Measurements from ENCODE around the gene NADK. TPM values are rescaled to one million over a fixed set of nuclear protein-coding genes. Genes with fewer than 3 reads are reported as not detected.
A peak's percentile ranks its signal among the peaks of the same experiment; 100 is the strongest.
"Not testable (repeated sequence)": the region's sequence is repeated elsewhere in the genome, so short reads cannot be mapped to it uniquely, and the experiment has no call there.

The NADK gene
- total and polyA plus RNA-seq, 2 experiments from 2014 or later: 43.0 to 43.1 TPM

DNA sequence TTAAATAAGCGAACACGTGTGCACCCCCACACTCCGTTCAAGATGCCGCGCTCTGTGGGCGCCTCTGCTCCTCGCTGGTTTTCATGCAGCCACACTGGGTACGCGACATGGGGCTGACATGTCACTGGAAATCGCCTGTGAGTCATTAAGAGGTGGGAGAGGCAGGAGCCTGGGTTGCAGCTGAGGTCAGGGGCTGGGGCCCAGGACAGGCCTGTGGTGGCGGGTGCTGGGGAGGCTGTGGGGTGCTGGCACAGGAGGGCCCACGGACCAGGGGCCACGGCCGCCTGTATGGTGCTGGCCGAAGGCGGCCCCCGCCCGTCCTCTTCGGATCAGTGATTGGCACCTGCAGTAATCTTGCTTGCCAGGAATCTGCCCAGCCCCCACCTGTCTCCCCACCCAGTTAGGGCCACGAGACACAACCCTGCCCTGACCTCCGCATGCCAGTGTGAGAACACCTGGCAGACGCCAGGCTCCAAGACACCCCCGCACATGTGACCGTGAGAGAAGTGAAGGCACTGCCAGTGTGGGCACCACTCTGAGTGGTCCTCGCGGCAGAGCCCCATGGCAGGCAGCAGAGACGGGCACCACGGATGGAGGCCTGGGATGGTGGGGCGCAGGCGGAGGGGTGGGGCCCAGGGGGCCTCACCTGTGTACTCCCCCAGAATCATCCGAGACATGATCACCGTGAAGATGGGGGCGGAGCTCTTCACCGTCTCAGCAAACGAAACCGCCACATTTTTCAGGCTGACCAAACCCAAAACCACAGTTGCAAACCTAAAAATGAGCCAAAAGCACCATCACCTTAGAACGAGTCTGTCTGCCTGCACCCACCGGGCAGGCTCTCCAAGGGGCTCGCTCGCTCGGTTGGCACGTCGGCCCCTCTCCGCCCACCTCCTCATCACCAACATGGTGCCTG is 40.3 kb downstream of the NADK start:
- H3K27ac ChIP-seq; H3F3A ChIP-seq (ENCODE audit: insufficient read depth); H3K9me2 ChIP-seq (ENCODE audit: insufficient read depth); H3K36me3 ChIP-seq (ENCODE audit: low read depth); H3K27me3 ChIP-seq (replicated peaks; ENCODE audit: insufficient read depth); H3K9me3 ChIP-seq (ENCODE audit: low read depth); DNase-seq; H3K4me3 ChIP-seq; in situ Hi-C loops (cut with MboI); H3K9ac ChIP-seq; H4K20me1 ChIP-seq (ENCODE audit: insufficient read depth); H3K4me2 ChIP-seq (ENCODE audit: unreplicated experiment); H2AFZ ChIP-seq; H3K4me1 ChIP-seq (ENCODE audit: insufficient read depth): not testable (repeated sequence)
- H3K79me2 ChIP-seq (ENCODE audit: insufficient read depth): peaks cover 17% of the 10 kb centered on the region
- 94 to 97% methylated on average over 18 to 19 of the region's 44 CpGs for WGBS, 2 experiments (ENCODE audit: low coverage in 1 of 2, low lambda C conversion rate in 2 of 2, missing lambda C conversion rate in 2 of 2)

DNA sequence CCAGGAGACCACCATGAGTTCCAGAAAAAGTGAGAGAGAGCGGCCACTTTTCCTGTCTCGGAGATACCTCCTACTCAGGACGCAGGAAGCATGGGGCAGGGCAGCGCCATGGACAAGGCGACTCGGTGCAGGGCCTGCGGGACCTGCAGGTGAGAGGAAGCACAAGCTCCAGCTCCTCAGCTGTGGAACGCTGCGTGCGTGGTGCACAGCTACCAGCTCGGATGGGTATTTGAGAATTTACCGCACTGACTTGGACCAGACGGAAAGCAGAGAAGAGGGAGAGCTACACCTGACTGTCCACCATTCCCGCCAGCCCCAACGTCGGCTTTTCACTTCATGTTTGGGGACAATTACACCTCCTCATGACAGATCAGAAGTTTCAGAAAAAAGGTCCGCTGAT is 45.9 kb downstream of the NADK start:
- Histone ChIP-seq H2AFZ (no peak overlapping the region), H3K4me1 (ENCODE audit: insufficient read depth) (peaks cover 9% of the 10 kb centered on the region), H3K9me3 (ENCODE audit: low read depth) (no peaks in the 10 kb centered on the region), H3K4me2 (ENCODE audit: unreplicated experiment) (no peak overlapping the region), H4K20me1 (ENCODE audit: insufficient read depth) (no peaks in the 10 kb centered on the region), H3K4me3 (no peak overlapping the region), H3K36me3 (ENCODE audit: low read depth) (no peaks in the 10 kb centered on the region), H3K27me3 (replicated peaks; ENCODE audit: insufficient read depth) (no peaks in the 10 kb centered on the region), H3F3A (ENCODE audit: insufficient read depth) (peaks cover 7% of the 10 kb centered on the region; the same call in 1 of the 2 replicates), H3K27ac (no peak overlapping the region), H3K9ac (no peak overlapping the region), H3K79me2 (ENCODE audit: insufficient read depth) (no peaks in the 10 kb centered on the region), H3K9me2 (ENCODE audit: insufficient read depth) (no peaks in the 10 kb centered on the region)
- in situ Hi-C loops (cut with MboI): no loop called here
- DNase-seq: no peak
- WGBS, 2 experiments (ENCODE audit: low coverage in 1 of 2, low lambda C conversion rate in 2 of 2, missing lambda C conversion rate in 2 of 2): 88% methylated on average over 17 of the region's 17 CpGs
- no peak for TF ChIP-seq EZH2phosphoT487 (IDR thresholded peaks at IDR 0.05; ENCODE audit: insufficient read depth, low read depth)
- TF ChIP-seq EZH2 (IDR thresholded peaks at IDR 0.05; ENCODE audit: insufficient read depth, poor library complexity, severe bottlenecking): no peak

DNA sequence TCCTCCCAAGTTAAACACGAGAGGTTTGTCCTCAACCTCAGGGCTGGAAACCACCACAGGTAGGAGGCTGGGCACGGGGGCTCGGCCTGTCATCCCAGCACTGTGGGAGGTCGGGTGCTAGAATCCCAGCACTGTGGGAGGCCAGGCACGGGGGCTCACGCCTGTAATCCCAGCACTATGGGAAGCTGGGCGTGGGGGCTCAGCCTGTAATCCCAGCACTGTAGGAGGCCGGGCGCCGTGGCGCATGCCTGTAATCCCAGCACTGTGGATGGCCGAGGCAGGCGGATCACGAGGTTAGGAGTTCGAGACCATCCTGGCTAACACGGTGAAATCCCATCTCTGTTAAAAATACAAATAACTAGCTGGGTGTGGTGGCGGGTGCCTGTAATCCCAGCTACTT is 47.4 kb downstream of the NADK start:
- H3K27me3 ChIP-seq (replicated peaks; ENCODE audit: insufficient read depth): no peaks in the 10 kb centered on the region
- no peak overlapping the region for H3K27ac ChIP-seq
- no peak for DNase-seq
- H3K79me2 ChIP-seq (ENCODE audit: insufficient read depth): no peaks in the 10 kb centered on the region
- 85 to 89% methylated on average over 17 of the region's 17 CpGs for WGBS, 2 experiments (ENCODE audit: low coverage in 1 of 2, low lambda C conversion rate in 2 of 2, missing lambda C conversion rate in 2 of 2)
- no peaks in the 10 kb centered on the region for H4K20me1 ChIP-seq (ENCODE audit: insufficient read depth)
- no peaks in the 10 kb centered on the region for H3K9me3 ChIP-seq (ENCODE audit: low read depth)
- no peak overlapping the region for H2AFZ ChIP-seq
- H3K9ac ChIP-seq: no peak overlapping the region
- no peak overlapping the region for H3K4me3 ChIP-seq
- in situ Hi-C loops (cut with MboI): no loop called here
- TF ChIP-seq EZH2phosphoT487 (IDR thresholded peaks at IDR 0.05; ENCODE audit: insufficient read depth, low read depth): no peak
- TF ChIP-seq EZH2 (IDR thresholded peaks at IDR 0.05; ENCODE audit: insufficient read depth, poor library complexity, severe bottlenecking): no peak
- peaks cover 18% of the 10 kb centered on the region for H3K4me1 ChIP-seq (ENCODE audit: insufficient read depth)
- H3K4me2 ChIP-seq (ENCODE audit: unreplicated experiment): no peak overlapping the region
- no peaks in the 10 kb centered on the region for H3K9me2 ChIP-seq (ENCODE audit: insufficient read depth)
- H3K36me3 ChIP-seq (ENCODE audit: low read depth): no peaks in the 10 kb centered on the region
- peaks cover 21% of the 10 kb centered on the region for H3F3A ChIP-seq (ENCODE audit: insufficient read depth)

DNA sequence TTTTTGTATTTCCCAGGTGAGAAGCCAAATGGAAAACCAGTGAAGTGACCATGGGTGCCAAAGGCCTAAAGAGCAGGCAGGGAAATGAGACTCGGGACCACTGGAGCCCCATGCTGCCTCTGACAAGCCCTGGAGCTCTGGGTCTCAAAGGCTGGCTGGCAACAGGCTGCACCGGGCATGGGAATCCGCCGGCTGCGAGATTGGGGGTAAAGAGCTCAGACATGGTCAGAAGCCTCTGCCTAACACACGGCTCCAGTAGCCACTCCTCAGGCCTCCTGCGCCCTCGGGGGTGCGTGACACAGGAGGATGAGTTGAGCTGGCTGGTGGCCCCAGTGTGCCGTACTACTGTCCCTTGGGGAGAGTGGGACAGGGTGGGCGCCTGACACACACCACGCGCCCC is 48.0 kb downstream of the NADK start:
- H3K9ac ChIP-seq; H3K36me3 ChIP-seq (ENCODE audit: low read depth); H3K27ac ChIP-seq; H3K4me3 ChIP-seq; H2AFZ ChIP-seq; H3K9me3 ChIP-seq (ENCODE audit: low read depth); H3K79me2 ChIP-seq (ENCODE audit: insufficient read depth); DNase-seq; in situ Hi-C loops (cut with MboI); H3K4me2 ChIP-seq (ENCODE audit: unreplicated experiment); H3K9me2 ChIP-seq (ENCODE audit: insufficient read depth); H3K27me3 ChIP-seq (replicated peaks; ENCODE audit: insufficient read depth); H4K20me1 ChIP-seq (ENCODE audit: insufficient read depth): not testable (repeated sequence)
- Histone ChIP-seq H3F3A (ENCODE audit: insufficient read depth) (peaks cover 21% of the 10 kb centered on the region), H3K4me1 (ENCODE audit: insufficient read depth) (peaks cover 18% of the 10 kb centered on the region)
- 95 to 97% methylated on average over 5 to 13 of the region's 13 CpGs for WGBS, 2 experiments (ENCODE audit: low coverage in 1 of 2, low lambda C conversion rate in 2 of 2, missing lambda C conversion rate in 2 of 2)

DNA sequence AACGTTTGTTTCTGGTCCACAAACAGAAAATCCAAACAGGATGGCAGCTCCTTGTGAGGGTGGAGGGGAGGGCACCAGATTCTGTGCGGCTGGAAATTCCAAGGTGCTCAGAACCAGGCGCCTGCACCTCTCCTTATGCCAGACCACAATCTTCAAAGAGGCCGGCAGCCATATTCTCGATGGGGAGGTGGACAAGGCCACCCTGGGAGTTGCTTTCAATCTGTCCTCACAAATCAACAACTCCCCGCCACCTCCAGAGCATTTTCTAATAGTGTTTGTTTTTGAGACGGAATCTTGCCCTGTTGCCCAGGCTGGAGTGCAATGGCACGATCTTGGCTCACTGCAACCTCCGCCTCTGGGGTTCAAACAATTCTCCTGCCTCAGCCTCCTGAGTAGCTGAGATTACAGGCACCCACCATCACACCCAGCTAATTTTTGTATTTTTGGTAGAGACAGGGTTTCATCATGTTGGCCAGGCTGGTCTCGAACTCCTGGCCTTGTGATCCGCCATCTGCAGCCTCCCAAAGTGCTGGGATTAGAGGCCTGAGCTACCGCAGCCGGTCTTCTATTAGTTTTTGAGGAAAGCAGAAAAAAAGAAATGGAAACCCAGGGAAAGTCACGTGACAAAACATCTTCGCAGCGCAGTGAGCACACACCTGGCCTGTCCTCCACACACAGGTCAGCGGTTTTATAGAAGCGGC is 49.0 kb downstream of the NADK start:
- in situ Hi-C loops (cut with MboI); H3K36me3 ChIP-seq (ENCODE audit: low read depth); H3K27me3 ChIP-seq (replicated peaks; ENCODE audit: insufficient read depth); H3K9me3 ChIP-seq (ENCODE audit: low read depth); H3K9me2 ChIP-seq (ENCODE audit: insufficient read depth); H3K79me2 ChIP-seq (ENCODE audit: insufficient read depth); DNase-seq; H4K20me1 ChIP-seq (ENCODE audit: insufficient read depth): not testable (repeated sequence)
- Histone ChIP-seq H3F3A (ENCODE audit: insufficient read depth) (peaks cover 21% of the 10 kb centered on the region), H3K4me2 (ENCODE audit: unreplicated experiment) (peak overlapping the region; percentile 61), H3K9ac (peak overlapping the region; percentile 74), H2AFZ (0 out of 2 replicates have a peak overlapping the region, but pooled peaks have one; percentile 6), H3K4me3 (peak overlapping the region; percentile 30; the same call in 1 of the 2 replicates), H3K4me1 (ENCODE audit: insufficient read depth) (peaks cover 18% of the 10 kb centered on the region), H3K27ac (peak overlapping the region; percentile 83)
- 55 to 57% methylated on average over 13 of the region's 18 CpGs for WGBS, 2 experiments (ENCODE audit: low coverage in 1 of 2, low lambda C conversion rate in 2 of 2, missing lambda C conversion rate in 2 of 2)

DNA sequence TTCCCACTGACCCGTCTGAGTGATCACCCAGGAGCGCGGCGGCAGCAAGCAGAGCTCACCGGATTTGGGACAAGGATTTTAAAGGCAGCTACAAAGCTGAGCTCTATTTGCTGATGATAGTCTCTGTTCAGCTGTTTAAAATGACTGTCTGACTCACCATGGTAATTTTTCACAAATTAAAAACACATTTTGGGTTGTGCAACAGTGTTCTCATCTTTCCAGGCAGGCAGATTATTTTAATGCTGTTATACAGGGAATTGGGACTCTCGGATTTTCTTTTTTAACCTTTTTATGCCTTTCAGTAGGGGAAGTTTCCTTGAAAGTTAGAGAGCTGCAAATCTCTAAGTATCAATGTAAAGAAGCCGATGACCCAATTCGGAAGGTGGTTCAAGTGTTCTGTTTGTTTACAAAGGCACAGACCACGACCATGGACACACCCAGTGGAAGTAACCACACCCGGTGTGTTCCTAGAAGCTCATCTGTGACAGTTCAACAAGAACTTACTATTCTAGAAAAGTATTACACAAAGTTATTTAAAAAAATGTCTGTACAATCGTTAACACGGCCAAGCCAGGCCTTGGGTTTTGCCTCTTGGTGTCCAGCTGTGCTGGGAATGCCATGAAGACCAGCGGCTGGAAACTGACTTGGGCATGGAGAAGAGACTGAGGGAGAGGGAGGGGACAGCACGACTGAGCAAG is 49.8 kb downstream of the NADK start:
- Histone ChIP-seq H3F3A (ENCODE audit: insufficient read depth) (peaks cover 21% of the 10 kb centered on the region), H3K4me2 (ENCODE audit: unreplicated experiment) (peak overlapping the region; percentile 61), H3K9ac (peak overlapping the region; percentile 74), H3K4me1 (ENCODE audit: insufficient read depth) (peaks cover 18% of the 10 kb centered on the region), H3K27ac (peak overlapping the region; percentile 83), H3K4me3 (peak overlapping the region; percentile 30), H2AFZ (peak overlapping the region; percentile 6; the same call in 1 of the 2 replicates)
- H3K27me3 ChIP-seq (replicated peaks; ENCODE audit: insufficient read depth); H3K36me3 ChIP-seq (ENCODE audit: low read depth); in situ Hi-C loops (cut with MboI); H3K9me2 ChIP-seq (ENCODE audit: insufficient read depth); H3K9me3 ChIP-seq (ENCODE audit: low read depth); H4K20me1 ChIP-seq (ENCODE audit: insufficient read depth); H3K79me2 ChIP-seq (ENCODE audit: insufficient read depth): not testable (repeated sequence)
- 1% methylated on average over 9 to 12 of the region's 14 CpGs for WGBS, 2 experiments (ENCODE audit: low coverage in 1 of 2, low lambda C conversion rate in 2 of 2, missing lambda C conversion rate in 2 of 2)
- peak; percentile 74 for DNase-seq
